NCI-H82 treated with DMSO at 0.1 percent for 48 hours (cell line): Measurements from ENCODE around the gene RHBDF1.
"Not testable (repeated sequence)": the region's sequence is repeated elsewhere in the genome, so short reads cannot be mapped to it uniquely, and the experiment has no call there.

Source experiments
- DNase-seq: peaks from one replicate; lab custom pipeline; 2025; ENCODE audit not compliant: unreplicated experiment; lab: John Stamatoyannopoulos, UW

The RHBDF1 gene

DNA sequence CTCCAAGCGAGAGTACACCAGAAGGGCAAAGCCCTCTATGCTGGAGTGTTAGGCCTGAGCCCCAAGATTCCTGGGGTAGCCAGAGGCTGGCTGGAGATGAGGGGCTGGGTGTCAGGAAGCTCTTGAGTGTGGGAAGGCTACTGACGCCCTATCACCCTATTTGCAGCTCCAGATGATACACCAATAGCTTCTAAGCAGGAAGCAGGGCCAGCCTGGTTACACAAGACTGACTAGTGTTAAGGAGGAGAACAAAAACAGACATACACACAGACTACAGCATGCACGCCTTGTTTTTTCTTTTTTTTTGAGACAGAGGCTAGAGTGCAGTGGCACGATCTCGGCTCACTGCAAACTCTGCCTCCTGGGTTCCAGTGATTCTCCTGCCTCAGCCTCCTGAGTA, 34.9 kb downstream of the RHBDF1 start:
- no peak for DNase-seq

GRCh38 chr16:36336-36984, 36.0 kb downstream of the RHBDF1 start:
- DNase-seq, result no peak

DNA sequence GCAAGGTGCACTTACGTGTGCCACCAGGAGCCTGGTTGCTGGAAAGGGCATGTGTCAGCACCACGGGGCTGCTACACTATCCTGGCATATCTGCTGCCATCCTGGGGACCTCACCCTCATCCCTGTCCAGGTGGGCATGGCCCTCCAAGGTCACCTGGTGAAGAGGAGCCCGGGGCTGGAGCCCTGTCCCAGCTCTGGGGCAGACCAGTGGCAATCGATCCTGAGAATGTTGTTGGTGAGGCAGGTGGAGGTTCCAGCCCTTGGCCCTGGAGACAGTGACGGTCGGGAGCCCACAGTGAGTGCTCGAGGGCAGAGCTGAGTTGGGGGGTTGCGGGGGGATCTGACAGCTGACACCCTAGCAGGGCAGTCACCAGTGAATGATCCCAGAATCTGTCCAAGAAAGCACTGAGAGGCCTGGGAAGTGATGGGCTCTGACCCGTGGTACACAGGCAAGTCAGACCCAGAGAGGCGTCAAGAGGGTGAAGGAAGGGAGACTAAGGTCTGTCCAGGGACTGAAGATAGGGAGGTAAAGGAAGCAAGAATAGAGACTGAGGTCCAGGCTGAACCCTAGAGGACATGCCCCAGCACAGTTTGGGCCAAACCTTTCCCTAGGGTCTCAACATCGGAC, 36.6 kb downstream of the RHBDF1 start:
- no peak for DNase-seq

GRCh38 chr16:35011-35677, 37.3 kb downstream of the RHBDF1 start:
- DNase-seq, result no peak

DNA sequence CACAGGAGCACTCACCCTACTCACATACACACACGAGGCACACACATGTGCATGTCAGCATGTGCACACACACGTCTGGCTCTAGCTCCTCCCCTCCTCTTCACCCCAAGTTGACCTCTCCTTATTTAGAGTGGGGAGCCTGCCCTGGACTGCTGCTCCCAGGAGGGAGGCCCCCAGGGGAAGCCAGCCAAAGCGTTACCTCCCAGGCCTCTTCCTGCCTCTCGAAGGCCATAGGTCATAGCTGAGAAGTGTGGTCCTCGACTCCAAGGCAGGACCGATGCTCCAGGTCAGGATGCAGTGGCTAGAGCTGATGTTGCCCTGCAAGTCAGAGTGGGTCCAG, 37.8 kb downstream of the RHBDF1 start:
- DNase-seq, result no peak

DNA sequence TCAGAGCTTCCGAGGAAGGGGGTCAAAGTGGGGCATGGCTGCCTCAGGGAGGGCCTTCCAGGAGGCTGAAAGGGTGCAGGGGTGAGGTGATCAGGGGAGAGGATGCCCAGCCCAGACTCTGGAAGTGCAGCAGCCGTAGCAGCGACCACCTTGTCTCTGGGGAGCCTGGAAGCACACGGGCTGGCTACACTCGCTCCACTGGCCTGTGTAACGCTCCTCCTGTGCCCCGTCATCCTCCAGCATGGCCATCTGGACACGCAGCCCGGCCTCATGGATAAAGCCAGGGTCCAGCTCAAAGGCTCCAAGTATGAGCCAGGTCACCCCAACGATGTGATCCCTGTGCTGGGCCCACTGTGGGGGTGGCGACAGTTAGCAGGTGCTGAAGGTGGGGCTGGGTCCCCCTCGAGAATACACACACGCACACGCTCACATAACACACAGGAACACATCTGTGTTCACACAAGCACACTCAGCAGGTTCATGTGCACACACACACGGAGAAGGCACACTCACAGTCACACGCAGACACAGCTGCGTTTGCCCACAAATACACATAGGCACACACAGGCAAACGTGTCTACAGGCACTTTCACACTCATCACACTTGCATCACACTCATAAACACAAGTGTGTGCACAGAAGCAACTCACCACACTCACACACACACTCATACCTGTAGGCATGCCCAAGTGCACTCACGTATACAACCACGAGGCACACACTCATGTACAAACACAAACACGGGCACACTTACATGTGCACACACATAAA, 38.4 kb downstream of the RHBDF1 start:
- no peak for DNase-seq

DNA sequence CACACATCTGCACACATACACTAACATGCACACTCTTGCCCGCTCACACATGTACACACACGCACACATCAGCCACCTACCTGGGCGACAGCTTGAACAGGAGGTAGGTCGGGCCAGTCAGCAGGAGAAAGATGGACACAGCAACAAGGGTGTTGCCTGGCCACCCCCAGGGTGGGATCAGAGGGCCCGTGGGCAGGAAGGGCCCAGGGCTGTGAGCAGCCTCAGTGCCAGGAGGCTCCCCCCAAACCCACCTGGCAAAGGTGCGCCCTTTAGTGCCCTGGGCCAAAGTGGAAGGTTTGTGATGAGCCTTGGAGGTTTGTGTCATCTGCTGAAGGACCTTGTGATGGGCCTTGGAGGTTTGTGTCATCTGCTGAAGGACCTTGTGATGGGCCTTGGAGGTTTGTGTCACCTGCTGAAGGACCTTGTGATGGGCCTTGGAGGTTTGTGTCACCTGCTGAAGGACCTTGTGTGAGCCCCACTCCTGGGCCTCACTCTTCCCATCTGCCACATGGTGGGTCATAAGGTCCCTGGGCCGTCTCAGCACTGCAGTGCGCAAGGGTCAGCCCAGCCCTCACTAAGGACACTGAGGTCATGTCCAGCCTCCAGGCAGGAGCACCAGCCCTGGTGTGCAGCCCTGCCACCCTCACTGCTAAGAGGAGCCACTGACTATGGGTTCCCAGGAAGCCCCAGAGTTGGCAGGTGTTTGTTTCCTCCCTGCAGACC, 39.1 kb downstream of the RHBDF1 start:
- not testable (repeated sequence) for DNase-seq

GRCh38 chr16:30627-31026, 41.8 kb downstream of the RHBDF1 start:
- DNase-seq, result not testable (repeated sequence)

- not testable (repeated sequence) for DNase-seq
Measured at GRCh38 chr16:25926-26348, 46.5 kb downstream of the RHBDF1 start.

- not testable (repeated sequence) for DNase-seq
Measured at GRCh38 chr16:24151-24550, 48.3 kb downstream of the RHBDF1 start.

DNA sequence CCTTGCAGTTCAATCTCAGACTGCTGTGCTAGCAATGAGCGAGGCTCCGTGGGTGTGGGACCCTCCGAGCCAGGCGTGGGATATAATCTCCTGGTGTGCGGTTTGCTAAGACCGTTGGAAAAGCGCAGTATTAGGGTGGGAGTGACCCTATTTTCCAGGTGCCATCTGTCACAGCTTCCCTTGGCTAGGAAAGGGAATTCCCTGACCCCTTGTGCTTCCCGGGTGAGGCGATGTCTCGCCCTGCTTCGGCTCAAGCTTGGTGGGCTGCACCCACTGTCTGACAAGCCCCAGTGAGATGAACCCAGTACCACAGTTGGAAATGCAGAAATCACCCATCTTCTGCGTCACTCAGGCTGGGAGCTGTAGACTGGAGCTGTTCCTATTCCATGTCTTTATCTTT, 51.5 kb downstream of the RHBDF1 start:
- not testable (repeated sequence) for DNase-seq

GRCh38 chr16:17062-17765, 55.2 kb downstream of the RHBDF1 start:
- DNase-seq, result not testable (repeated sequence)

- peak; percentile 47 for DNase-seq
Measured at GRCh38 chr16:10772-11171, 61.7 kb downstream of the RHBDF1 start.

- no peak for DNase-seq
Measured at GRCh38 chr16:9903-10665, 62.3 kb downstream of the RHBDF1 start.
